Stomach smooth muscle (tissue), 2 donors: ENCODE measurements around the gene KIF1A.

Experiments
- H3K27ac ChIP-seq: one replicate; pipeline ENCODE4 v1.7.0; 2013; ENCODE audit warnings: mild to moderate bottlenecking, low read length, inconsistent platforms
- H3K27me3 ChIP-seq, 2 donors: one replicate each; pipeline ENCODE4 v1.7.0; 2013; ENCODE audit warnings: low read length in 2 of 2; ENCODE audit not compliant: insufficient read depth in 2 of 2, control insufficient read depth in 1 of 2
- H3K36me3 ChIP-seq, 2 donors: one replicate each; pipeline ENCODE4 v1.7.0; 2013; ENCODE audit warnings: low read length in 2 of 2; ENCODE audit not compliant: control insufficient read depth in 2 of 2, insufficient read depth in 2 of 2
- H3K4me1 ChIP-seq: one replicate; pipeline ENCODE4 v1.7.0; 2013; ENCODE audit warnings: low read length; ENCODE audit not compliant: control insufficient read depth, insufficient read depth
- H3K4me3 ChIP-seq, 2 donors: one replicate each; pipeline ENCODE4 v1.7.0; 2013; ENCODE audit warnings: low read length in 2 of 2
- H3K9ac ChIP-seq, 2 donors: one replicate each; pipeline ENCODE4 v1.7.0; 2013; ENCODE audit warnings: low read length in 2 of 2, mild to moderate bottlenecking in 1 of 2
- H3K9me3 ChIP-seq, 2 donors: one replicate each; pipeline ENCODE4 v1.7.0; 2013; ENCODE audit warnings: low read length in 2 of 2; ENCODE audit not compliant: control insufficient read depth in 2 of 2
- donor health status: healthy.
- donor health status: Pancreatic carcinoma.

Gene KIF1A

DNA sequence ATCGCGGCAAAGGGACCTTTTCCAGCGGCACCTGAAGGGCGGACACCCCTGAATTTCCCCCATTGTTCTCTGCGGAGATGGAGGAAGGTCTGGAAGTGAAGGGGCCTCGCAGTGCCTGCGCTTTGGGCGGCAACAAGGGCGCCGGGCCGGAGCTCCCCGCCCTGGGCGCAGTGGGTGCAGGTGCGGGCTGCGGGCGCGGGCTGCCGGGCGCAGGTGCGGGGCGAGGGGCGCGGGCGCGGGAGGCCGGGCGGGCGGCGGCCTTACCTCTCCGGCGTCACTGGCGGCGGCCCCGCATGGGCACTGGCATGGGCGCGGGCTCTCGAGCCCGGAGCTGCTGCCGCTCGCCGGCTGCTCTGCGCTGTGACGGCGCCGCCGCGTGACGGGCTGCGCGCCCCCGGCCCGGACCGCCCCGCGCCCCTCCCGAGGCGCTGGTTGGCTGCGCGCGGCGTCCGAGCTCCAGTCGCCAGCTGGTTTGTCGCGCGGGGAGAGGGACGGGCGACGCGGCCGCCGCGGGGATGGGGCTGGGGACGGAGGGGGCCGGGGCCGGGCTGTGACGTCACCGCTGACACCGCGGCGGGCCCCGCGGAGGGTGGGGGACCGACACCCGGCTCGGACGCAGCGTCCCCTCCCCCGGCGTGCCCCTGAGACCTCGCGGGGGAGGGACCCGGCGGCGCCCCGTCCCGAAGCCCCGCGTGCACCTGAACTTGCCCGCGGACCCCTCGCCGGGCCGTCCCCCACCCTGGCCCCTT is at the start of gene KIF1A:
KIF1A (minus strand) TSS at position 362 of the 749 bp plus-strand sequence. CDS start 22,467 bp downstream, outside the sequence.
- Histone ChIP-seq H3K27me3 (peaks cover 38 to 60% of the 10 kb centered on the region in 2 donors), H3K9me3 (peaks cover 6% of the 10 kb centered on the region in 2 donors), H3K36me3 (no peaks in the 10 kb centered on the region), H3K27ac (no peak within 1 kb of the TSS), H3K4me3 (peak within 1 kb of the TSS; percentile 43 to 59), H3K9ac (no peak within 1 kb of the TSS), H3K4me1 (peaks cover 12% of the 10 kb centered on the region)

DNA sequence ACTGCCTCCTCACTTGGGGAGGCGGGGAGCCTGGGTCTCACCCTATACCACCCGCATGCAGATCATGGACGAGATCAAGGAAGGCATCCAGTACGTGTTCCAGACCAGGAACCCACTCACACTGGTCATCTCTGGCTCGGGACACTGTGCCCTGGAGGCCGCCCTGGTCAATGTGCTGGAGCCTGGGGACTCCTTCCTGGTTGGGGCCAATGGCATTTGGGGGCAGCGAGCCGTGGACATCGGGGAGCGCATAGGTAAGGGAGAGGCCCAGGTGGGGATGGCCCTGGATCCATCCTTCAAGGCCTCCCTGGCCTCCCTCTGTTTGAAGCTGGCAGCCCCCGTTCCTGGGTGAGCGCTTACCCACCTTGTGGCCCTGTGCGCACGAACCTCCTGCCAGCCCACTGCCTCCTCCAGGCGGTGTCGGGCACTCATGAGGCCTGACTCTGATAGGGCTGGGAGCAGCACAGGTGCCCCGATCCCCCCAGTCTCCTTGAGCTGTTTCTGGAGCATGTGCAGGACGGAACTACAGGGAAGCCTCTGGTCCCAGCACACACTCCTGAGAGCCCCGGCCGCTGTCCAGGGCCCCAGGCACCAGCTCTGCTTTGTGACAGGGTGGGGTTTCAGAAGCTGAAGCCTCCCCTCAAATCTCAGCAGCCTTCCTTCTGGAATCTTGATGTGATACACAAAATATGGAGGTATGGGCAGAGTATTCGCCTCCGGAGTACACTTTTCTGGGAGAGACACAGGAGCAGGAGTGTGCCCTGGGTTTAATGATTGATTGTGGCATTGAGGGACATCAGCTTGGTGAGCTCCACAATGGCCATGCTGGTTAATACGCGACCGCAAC is 49.3 kb upstream of the KIF1A start:
- H3K27ac ChIP-seq = no peak overlapping the region
- H3K27me3 ChIP-seq = peaks cover 0 to 3% of the 10 kb centered on the region in 2 donors
- H3K4me1 ChIP-seq = no peaks in the 10 kb centered on the region
- H3K9ac ChIP-seq = no peak overlapping the region
- no peaks in the 10 kb centered on the region for H3K9me3 ChIP-seq
- no peak overlapping the region for H3K4me3 ChIP-seq
- no peaks in the 10 kb centered on the region for H3K36me3 ChIP-seq

- H3K9ac ChIP-seq = no peak within 1 kb of the TSS
- H3K27ac ChIP-seq = no peak within 1 kb of the TSS
- H3K9me3 ChIP-seq = no peaks in the 10 kb centered on the region
- H3K27me3 ChIP-seq = peaks cover 0 to 3% of the 10 kb centered on the region in 2 donors
- no peaks in the 10 kb centered on the region for H3K4me1 ChIP-seq
- no peak within 1 kb of the TSS for H3K4me3 ChIP-seq
- no peaks in the 10 kb centered on the region for H3K36me3 ChIP-seq
Observed at GRCh38 chr2:240868286-240869108, 48.5 kb upstream of the KIF1A start, which contains the start of gene AGXT. AGXT (plus strand) TSS chr2:240868824; CDS start chr2:240868866, 42 bp downstream.

GRCh38 chr2:240865391-240865790 is 45.4 kb upstream of the KIF1A start:
- Histone ChIP-seq H3K9ac (no peak overlapping the region), H3K4me3 (no peak overlapping the region), H3K27ac (no peak overlapping the region), H3K9me3 (no peaks in the 10 kb centered on the region), H3K27me3 (peaks cover 0 to 3% of the 10 kb centered on the region in 2 donors), H3K4me1 (no peaks in the 10 kb centered on the region), H3K36me3 (no peaks in the 10 kb centered on the region)

DNA sequence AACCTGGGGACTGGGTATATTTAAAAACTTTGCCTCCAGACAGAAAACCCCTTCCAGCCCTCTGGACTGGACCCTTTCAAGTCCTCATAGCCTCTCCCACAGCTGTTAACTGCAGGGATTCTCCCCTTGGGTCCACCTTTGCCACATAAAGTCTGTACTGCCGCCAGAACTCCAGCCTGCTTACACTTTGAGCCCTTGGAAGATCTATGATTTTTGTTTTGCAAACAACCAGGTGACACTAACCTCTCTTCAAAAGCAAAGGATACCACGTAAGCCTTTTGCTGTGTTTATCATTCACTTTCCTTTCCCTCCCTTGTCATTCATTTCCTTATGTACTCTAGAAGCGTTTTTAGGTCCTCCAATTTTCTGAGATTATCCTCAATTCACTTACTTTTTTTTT is 44.5 kb upstream of the KIF1A start:
- H3K4me3 ChIP-seq = no peak overlapping the region
- no peaks in the 10 kb centered on the region for H3K4me1 ChIP-seq
- H3K27ac ChIP-seq = no peak overlapping the region
- H3K9ac ChIP-seq = no peak overlapping the region
- H3K27me3 ChIP-seq = peaks cover 0 to 3% of the 10 kb centered on the region in 2 donors
- H3K36me3 ChIP-seq = no peaks in the 10 kb centered on the region
- no peaks in the 10 kb centered on the region for H3K9me3 ChIP-seq

GRCh38 chr2:240861547-240861946 is 41.5 kb upstream of the KIF1A start:
- H3K9me3 ChIP-seq = no peaks in the 10 kb centered on the region
- no peaks in the 10 kb centered on the region for H3K36me3 ChIP-seq
- no peaks in the 10 kb centered on the region for H3K4me1 ChIP-seq
- H3K27ac ChIP-seq = no peak overlapping the region
- H3K4me3 ChIP-seq = no peak overlapping the region
- peaks cover 0 to 9% of the 10 kb centered on the region in 2 donors for H3K27me3 ChIP-seq
- no peak overlapping the region for H3K9ac ChIP-seq

- Histone ChIP-seq H3K27ac (no peak overlapping the region), H3K36me3 (no peaks in the 10 kb centered on the region), H3K4me1 (no peaks in the 10 kb centered on the region), H3K9ac (no peak overlapping the region), H3K27me3 (peaks cover 0 to 9% of the 10 kb centered on the region in 2 donors), H3K4me3 (no peak overlapping the region), H3K9me3 (no peaks in the 10 kb centered on the region)
Observed at GRCh38 chr2:240858871-240859270, 38.9 kb upstream of the KIF1A start.

- no peak overlapping the region for H3K27ac ChIP-seq
- no peak overlapping the region for H3K4me3 ChIP-seq
- H3K9me3 ChIP-seq = no peaks in the 10 kb centered on the region
- H3K4me1 ChIP-seq = no peaks in the 10 kb centered on the region
- H3K27me3 ChIP-seq = peaks cover 0 to 9% of the 10 kb centered on the region in 2 donors
- H3K36me3 ChIP-seq = no peaks in the 10 kb centered on the region
- no peak overlapping the region for H3K9ac ChIP-seq
Observed at GRCh38 chr2:240858321-240858720, 38.3 kb upstream of the KIF1A start.

GRCh38 chr2:240857039-240858008 is 37.3 kb upstream of the KIF1A start:
- Histone ChIP-seq H3K36me3 (no peaks in the 10 kb centered on the region), H3K9ac (no peak overlapping the region), H3K4me3 (no peak overlapping the region), H3K27ac (no peak overlapping the region), H3K4me1 (no peaks in the 10 kb centered on the region), H3K9me3 (no peaks in the 10 kb centered on the region), H3K27me3 (peaks cover 0 to 9% of the 10 kb centered on the region in 2 donors)
